Mesenteric fat pad (tissue), 1 donor: ENCODE measurements around the gene RERE. TPM values are rescaled to one million over a fixed set of nuclear protein-coding genes. Genes with fewer than 3 reads are reported as not detected.

ENCODE experiments used
- DNase-seq: peaks from one replicate; pipeline ENCODE4 v3.0.0-alpha.2; 2020; ENCODE audit warnings: low spot score
- total RNA-seq: library from RNA; stranded (reverse); fragmentation: NEBNext Ultra II Directional; extraction: Animal tissue kit (Norgen Biotek cat#: 25700); gene quantifications from one replicate; pipeline ENCODE4 v1.2.1, GENCODE V29; 2021
- donor health status: DM: yes; HTN: yes; CAD: no.

The RERE gene
- total RNA-seq, 1 donor from 2014 or later = 120 TPM

- DNase-seq = no peak
These were observed 234.4 kb downstream of the RERE start for GRCh38 chr1:8583031-8583430.

DNA sequence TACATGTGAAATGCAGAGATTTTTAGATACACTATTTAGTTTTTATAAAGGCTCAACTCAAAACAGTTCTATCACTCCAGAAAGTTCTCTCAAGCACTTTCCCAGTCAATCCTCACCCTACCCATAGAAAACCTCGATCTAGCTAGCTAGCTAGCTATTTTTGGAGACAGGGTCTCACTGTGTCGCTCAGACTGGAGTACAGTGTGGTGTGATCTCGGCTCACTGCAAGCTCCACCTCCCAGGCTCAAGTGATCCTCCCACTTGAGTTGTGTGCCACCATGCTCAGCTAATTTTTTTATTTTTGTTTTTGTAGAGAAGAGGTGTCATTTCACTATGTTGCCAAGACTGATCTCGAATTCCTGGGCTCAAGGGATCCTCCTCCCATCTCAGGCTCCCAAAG lies 236.9 kb downstream of the RERE start:
- DNase-seq = no peak

- no peak for DNase-seq
These were observed 238.5 kb downstream of the RERE start for GRCh38 chr1:8578936-8579335.

DNA sequence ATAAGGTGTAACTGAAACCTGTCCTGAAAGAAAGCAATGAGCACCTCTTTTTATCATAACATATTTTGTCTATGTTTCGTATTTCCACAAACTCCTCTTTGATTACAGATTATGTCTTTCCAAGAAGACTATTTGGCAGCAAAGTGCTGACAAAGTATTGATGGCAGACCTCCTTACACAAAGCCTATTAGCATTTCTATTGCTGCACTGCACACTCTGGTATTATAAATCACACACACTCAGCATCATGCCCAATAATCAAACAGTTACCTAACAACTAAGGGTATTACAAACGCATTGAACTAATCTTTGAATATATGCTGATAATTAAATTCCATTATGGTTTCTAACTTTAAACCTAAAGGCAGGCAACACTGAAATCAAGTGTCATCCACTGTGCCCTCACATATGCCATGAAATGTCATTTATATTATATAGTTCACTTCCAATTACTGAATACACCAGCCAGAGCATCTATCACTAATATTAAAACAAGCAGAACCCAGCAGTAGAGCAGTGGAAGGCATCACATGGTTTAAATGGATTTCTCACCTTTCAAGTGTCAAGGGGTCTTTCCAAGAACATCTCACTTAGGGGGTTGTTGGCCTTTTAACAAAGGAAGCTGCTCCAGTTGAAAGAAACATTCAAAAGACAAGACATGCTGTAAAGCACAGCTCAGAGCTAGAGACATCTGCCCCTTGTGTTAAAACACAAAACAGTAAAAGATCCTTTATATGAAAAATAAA lies 239.1 kb downstream of the RERE start:
- DNase-seq = no peak

GRCh38 chr1:8574985-8575384 lies 242.5 kb downstream of the RERE start:
- no peak for DNase-seq

- no peak for DNase-seq
These were observed 245.3 kb downstream of the RERE start for GRCh38 chr1:8572106-8572505.

GRCh38 chr1:8571200-8571984 lies 246.0 kb downstream of the RERE start:
- DNase-seq = no peak

DNA sequence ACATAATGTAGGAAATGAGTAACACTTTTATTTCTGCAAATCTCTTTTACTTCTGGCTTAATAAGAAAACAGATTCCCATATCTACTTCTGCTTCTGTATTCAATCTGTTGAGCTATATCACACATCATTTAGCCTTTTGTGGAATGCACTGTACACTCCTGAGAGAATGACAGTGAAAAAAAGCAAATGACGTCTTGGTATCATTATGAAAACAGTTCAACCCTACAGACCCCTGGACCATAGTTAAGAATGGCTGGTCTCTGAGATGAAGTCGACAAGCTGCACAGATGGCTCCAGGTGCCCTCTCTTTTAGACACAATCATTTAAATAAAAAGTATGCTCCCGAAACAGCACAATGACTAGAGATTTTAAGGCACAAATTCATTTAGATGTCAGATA lies 247.0 kb downstream of the RERE start:
- DNase-seq = no peak

DNA sequence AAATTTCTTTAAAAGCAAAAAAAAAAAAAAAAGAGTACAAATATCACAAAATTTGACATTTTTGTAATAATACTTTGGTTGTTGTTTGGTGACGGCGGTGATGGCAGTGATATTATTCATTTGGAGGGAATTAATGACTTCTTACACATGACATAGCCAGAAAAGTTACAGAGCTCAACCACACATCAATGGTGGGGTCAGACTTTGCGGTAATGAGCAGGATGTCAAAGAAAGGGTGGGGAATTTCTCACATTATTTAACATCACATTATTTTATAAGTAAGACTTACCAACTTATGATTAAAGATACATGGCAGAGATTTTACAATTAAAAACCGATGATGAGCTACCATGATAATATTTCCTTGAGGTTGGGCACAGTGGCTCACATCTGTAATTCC lies 248.2 kb downstream of the RERE start:
- DNase-seq = no peak

- DNase-seq = no peak
These were observed 248.6 kb downstream of the RERE start for GRCh38 chr1:8568837-8569236.

- DNase-seq = no peak
These were observed 250.3 kb downstream of the RERE start for GRCh38 chr1:8567146-8567545.

- DNase-seq = no peak
These were observed 251.6 kb downstream of the RERE start for GRCh38 chr1:8565802-8566201.

DNA sequence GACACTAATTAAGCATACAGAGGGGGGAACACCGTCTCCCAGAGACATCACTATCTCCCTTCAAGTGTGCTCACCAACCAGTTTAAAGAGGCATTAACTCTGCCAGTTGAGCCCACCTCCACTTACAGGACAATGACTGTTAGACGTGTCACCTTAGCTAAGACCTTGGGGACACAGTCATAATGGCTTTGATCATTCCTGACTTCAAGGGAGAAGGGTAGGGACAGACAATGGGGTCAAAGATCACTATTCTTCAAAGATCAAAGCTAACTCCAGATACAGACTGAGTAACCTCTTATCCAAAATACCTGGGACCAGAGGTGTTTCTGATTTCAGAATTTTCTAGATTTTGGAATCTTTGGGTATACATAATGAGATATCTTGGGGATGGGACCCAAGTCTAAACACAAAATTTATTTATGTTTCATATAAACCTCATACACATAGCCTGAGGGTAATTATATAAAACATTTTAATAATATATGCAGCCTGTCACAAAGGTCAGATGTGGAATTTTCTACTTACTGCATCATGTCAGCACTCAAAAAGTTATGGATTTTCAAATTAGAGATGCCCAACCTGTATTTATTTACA lies 253.4 kb downstream of the RERE start:
- no peak for DNase-seq

DNA sequence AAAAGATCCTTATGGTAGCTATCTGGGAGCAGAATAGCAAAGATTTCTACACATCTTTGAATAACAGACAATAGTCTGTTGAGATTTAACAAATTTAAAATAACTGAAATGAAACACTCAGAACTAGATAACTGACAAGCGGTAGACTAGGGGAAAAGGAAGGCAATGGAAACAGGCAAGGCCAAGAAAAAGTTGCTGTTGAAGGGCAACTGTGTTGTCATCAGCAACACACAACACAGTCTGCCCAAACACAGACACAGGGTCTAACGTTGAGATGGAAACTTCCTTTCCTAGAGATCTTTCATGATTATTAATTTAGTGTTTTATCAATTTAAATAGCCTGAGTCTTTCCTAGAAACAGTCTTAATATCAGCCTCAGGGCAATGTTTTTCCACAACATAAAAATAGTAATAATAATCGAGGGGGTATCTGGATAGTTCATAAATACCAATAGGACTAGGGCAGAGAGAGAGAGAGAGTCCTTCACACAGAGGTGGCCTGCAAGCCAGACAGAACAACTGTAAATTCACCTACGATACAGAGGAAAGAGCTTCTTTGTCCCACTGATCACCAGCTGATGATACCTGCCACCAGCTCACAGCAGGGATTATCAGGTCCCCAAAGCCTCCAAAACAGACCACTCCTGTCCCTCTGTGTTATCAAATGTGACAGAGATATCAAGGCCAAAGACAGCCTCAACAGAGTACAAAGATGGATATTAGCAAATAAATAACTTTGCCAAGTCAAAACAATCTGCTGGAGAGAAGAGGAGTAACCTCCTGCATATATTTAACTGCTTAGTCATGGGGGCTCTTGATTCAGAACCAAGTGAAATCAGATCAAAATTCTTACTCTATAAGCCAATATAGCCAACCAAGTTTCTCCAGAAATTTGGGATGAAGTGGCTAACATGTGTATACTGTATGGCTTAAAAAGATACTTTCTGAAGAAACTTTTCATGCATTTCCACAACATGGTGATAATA lies 254.3 kb downstream of the RERE start:
- no peak for DNase-seq

DNA sequence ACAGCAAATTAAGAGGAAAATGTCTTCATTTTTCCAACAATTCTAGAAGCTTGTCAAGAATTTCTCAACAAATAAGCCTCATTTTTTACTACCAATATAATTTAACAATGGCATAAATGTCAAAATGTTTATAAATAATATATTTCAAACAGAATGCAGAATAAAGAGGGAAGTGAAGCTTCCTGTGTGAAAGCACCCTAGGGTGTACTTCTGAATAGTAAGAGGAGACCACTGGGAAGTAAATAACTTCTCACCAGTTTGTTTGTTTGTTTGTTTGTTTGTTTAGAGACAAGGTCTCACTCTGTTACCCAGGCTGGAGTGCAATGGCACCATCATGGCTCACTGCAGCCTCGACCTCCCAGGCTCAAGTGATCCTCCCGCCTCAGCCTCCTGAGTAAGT lies 255.2 kb downstream of the RERE start:
- no peak for DNase-seq

GRCh38 chr1:8560611-8561544 lies 256.6 kb downstream of the RERE start:
- no peak for DNase-seq

DNA sequence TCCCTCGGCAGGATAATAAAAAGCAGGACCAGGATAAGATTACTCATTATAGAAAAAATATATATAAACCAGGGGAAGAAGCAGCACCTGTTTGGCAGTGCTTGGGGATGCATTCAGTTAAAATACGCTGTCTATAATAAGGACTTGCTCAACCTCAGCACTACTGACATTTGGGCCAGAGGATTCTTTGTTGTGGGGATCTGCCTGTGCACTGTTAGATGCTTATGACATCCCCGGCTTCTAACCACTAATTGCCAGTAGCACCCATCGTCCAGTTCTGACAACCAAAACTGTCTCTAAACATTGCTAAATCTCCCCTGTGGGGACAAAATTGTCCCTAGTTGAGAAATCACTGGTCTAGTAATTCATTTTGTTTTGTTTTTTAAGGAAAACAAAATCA lies 257.4 kb downstream of the RERE start:
- no peak for DNase-seq

- DNase-seq = no peak
These were observed 261.9 kb downstream of the RERE start for GRCh38 chr1:8555582-8555981.

- DNase-seq = no peak
These were observed 262.4 kb downstream of the RERE start for GRCh38 chr1:8554956-8555534.
